Left kidney (tissue), 2 donors: Measurements from ENCODE around the gene PTPRQ. TPM values are rescaled to one million over a fixed set of nuclear protein-coding genes. Genes with fewer than 3 reads are reported as not detected.
"Not testable (repeated sequence)": the region's sequence is repeated elsewhere in the genome, so short reads cannot be mapped to it uniquely, and the experiment has no call there.

Experiments
- DNase-seq: peaks from one replicate; pipeline ENCODE4 v3.0.0-alpha.2; 2013
- polyA plus RNA-seq: library from polyadenylated mRNA; unstranded; fragments of 120-200 nt; gene quantifications from one replicate; pipeline ENCODE4 v1.2.1, GENCODE V29; 2013; ENCODE audit not compliant: insufficient read length

Gene PTPRQ
- polyA plus RNA-seq, 1 donor = 53.1 TPM

- no peak for DNase-seq
Observed at GRCh38 chr12:80648881-80649280, 204.8 kb downstream of the PTPRQ start.

DNA sequence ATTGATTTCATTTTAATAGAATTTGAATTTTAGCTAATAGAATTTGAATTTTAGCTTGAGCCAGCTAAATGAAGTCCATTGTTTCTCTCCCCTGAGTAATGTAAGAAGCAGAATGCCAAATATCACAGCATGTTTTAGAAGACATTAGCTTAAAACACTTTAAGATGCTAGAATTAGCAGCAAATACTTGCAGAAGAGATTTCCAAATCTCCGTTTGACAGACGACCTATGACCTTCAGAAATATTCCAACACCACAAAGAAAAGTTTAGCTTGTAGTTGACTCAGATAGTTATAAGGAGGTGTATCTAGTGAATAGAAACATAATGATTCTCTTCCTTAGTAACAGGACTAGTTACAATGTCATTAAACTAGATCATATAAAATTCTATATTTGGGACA, 211.7 kb downstream of the PTPRQ start:
- DNase-seq = no peak

DNA sequence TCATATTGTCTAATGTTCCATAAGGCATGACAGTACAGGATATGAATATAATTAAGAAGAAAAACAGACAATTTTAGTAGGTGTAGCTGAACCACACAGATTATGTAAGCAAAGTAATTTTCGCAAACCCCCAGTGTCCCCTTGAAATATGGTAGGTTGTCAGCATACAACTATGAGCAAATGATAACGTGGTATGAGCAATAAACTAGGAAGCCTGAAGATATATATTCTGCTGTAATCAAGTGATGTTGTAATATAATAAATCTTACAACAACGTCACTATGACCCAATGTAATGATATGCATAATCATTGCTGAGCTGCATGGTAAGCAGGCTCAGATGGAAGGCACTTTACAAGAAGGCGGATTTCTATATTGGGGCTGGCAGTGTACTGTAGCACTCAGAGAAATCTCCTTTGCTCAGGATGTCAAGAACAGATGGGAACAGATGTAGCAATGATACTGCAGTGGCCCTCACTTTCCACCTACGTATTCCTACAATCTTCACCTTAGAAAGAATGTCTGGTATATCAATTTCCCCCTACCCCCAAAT, 215.6 kb downstream of the PTPRQ start:
- DNase-seq = no peak

DNA sequence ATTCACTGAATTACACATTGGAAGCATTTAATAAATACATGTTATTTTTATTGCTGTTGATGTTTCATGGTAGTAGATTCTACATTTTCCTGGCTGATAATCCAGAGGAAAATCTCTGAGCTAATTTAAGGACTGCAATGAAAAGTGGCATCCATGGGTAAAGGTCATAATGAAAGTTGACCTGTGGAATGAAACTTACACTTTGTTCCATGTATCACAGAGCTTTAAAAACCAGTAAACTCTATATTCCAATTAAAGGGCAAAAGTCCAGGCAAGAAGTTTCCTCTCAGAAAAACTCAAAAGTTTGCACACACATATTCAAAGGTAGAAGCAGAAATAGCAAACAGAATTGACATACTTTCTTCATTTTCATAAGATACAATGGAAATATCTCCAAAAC, 218.6 kb downstream of the PTPRQ start:
- no peak for DNase-seq

DNA sequence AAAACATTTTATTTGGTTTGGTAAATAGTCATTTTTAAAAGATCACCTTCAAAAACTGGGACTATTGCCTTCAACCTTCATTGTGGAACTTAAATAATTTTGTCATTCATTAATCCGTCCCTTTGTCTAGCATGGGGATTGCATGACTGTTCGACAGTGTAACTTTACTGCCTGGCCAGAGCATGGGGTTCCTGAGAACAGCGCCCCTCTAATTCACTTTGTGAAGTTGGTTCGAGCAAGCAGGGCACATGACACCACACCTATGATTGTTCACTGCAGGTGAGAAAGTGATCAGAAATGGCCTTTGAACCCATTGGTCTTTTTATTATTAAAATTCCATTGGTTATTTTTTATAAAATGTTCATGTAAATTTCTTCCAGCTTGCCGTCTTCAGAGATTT, 226.2 kb downstream of the PTPRQ start:
- DNase-seq = no peak

- DNase-seq = not testable (repeated sequence)
Observed at GRCh38 chr12:80676042-80676636, 232.1 kb downstream of the PTPRQ start.

GRCh38 chr12:80676856-80677255, 232.8 kb downstream of the PTPRQ start:
- no peak for DNase-seq

DNA sequence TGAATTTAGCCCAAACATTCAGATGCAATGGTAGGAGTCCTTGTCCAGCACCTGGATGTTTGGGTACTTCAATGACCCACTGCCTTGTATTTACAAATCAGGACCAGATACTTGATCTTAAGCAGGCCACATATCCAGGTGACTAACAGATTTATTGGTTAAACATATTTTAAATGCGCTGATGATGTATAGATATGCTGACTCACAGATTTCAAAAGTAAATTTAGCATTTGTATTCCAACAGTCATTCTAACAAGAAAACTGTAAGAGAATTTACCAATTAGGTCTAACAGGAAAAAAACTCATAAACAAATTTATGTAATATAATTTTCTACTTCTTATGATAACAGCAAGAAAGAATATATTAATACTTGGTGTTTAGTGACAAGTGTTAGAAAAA, 234.0 kb downstream of the PTPRQ start:
- no peak for DNase-seq

GRCh38 chr12:80679346-80680131, 235.5 kb downstream of the PTPRQ start:
- no peak for DNase-seq

DNA sequence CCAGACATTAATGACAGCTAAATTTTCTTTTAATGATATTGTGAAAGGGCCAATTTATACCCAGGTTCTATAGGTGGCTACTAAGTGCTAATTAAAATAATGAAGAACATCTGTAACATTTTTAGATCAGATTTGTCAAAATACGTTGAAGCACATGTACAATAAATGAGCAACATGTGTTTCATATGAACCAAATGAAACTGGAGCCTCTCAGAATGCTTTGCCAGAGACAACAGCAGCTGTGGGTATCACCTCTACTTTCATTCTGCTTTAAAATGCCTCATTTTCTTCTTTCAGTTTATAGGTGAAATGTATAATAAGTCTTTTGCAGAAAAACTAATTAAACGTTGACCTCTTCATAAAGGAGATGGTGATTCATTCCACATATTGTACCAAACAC, 237.3 kb downstream of the PTPRQ start:
- DNase-seq = no peak

DNA sequence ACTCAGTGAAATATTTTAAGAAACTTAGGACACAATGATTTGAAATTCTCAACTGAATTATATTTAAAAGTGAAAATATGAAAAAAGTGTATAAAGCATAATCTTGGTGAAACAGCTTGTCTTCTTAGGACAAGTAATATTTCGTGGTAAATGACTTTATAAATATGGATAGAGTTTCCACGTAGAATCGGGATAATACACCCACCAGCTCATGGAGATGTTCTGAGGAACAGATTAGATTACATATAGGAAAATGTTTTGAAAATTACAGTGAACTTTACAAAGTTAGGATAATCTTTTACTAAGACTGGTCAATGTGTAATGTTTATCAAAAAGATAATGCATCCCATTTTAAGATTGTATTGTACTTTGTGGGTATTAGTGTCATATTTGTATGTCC, 237.8 kb downstream of the PTPRQ start:
- DNase-seq = no peak

DNA sequence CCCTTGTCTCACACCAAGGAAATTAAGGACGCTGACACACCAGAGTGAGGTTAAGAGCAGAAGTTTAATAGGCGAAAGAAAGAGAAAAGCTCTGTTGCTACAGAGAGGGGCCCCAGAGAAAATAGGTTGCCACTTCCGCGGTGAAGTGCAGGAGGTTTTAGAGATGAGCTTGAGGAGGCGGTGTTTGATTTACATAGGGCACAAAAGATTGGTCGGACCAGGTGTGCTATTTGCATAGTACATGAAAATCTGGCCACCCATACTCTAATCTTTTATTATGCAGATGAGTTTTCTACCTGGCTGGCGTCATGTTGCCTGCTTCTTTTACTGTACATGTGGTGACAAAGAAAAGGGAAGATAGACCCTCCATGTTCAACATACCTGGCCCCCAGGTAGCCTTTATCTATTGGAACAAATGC, 240.1 kb downstream of the PTPRQ start:
- DNase-seq = no peak

GRCh38 chr12:80690090-80690489, 246.1 kb downstream of the PTPRQ start:
- no peak for DNase-seq

- DNase-seq = no peak
Observed at GRCh38 chr12:80690513-80690912, 246.5 kb downstream of the PTPRQ start.

DNA sequence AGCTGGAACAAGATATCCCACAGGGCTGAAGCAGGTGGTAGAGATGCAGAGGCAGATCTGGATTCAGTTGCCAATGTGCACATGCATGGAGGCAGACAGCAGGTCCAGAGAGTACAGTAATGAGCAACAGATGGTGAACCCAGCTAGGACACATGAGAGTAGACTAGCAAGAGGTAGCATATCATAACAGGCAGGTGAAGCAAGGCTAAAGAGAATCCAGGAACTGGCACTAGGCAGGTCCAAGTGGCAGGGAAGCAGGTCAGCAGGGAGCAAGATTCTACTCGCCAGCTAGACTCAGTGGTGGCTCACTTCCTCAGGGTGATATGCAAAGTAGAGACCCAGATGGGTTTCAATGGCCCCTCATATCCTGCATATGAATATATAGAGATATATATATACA, 248.1 kb downstream of the PTPRQ start:
- DNase-seq = no peak

GRCh38 chr12:80697270-80697887, 253.3 kb downstream of the PTPRQ start:
- DNase-seq = no peak

GRCh38 chr12:80698256-80698655, 254.2 kb downstream of the PTPRQ start:
- DNase-seq = no peak

GRCh38 chr12:80698847-80699542, 255.0 kb downstream of the PTPRQ start:
- DNase-seq = no peak

GRCh38 chr12:80700327-80700726, 256.3 kb downstream of the PTPRQ start:
- DNase-seq = no peak

DNA sequence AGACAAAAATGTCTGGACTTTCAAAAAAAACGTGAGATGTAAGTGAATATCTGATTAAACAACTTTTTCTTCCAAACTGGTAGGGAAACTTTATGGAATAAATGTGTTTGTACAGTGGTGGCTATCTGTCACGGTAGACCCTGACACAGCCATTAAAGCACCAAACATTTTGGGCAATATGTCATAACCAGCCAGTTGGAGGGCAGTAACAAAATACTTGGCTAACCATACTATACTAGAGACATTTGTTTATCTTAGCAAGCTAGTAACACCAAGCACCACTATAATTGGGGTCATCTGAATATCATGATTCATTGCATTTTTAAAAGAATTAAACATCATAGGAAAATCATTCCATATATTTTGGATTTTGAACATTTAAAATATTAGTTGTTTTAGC, 257.4 kb downstream of the PTPRQ start:
- no peak for DNase-seq

GRCh38 chr12:80702889-80703805, 259.1 kb downstream of the PTPRQ start:
- DNase-seq = no peak
